Measurements from ENCODE around the gene TTLL1. TPM values are rescaled to one million over a fixed set of nuclear protein-coding genes. Genes with fewer than 3 reads are reported as not detected.
A peak's percentile ranks its signal among the peaks of the same experiment; 100 is the strongest.

TTLL1 gene
- total RNA-seq, 1 donor from 2014 or later: 19.1 TPM

DNA sequence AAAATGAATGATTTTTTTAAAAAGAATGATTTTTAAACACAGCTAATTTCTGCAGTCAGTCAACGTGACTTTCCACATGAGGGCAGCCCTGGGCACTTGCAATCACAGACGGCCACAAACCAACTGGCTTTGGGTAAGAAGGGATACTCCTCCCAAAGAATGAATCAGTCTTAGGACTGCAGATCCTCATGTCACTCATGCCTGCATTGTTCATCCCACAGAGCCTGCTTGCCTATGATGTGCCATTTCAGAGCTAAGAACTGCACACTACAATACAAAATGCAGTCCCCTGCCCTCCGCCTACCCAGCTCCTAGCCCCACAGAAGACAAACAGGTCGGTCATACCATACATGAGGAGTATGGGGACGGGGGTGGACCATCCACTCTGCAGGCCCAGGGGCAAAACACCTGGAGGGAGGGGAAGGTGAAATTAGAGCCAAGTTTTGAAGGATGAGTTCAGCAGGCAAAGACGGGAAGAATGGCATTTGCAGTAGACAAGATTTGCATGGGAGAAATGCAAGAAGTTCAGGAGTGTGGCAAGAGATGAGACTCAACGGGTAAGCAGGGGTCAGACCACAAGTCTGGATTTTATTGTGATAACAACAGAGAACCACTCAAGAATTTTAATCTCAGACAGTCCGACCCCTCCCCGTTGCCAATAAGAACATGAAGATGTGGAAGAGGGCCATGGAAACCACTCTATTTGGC, 98.9 kb downstream of the TTLL1 start:
- Mint-ChIP-seq H3K4me3 (no peak overlapping the region), H3K4me1 (peaks cover 48% of the 10 kb centered on the region), H3K27ac (ENCODE audit: unreplicated experiment) (peak overlapping the region; percentile 39), H3K27me3 (ENCODE audit: low read depth) (no peaks in the 10 kb centered on the region), H3K36me3 (ENCODE audit: low read depth) (peaks cover 5% of the 10 kb centered on the region), H3K9me3 (no peaks in the 10 kb centered on the region)
- TF ChIP-seq, protein P1, sequence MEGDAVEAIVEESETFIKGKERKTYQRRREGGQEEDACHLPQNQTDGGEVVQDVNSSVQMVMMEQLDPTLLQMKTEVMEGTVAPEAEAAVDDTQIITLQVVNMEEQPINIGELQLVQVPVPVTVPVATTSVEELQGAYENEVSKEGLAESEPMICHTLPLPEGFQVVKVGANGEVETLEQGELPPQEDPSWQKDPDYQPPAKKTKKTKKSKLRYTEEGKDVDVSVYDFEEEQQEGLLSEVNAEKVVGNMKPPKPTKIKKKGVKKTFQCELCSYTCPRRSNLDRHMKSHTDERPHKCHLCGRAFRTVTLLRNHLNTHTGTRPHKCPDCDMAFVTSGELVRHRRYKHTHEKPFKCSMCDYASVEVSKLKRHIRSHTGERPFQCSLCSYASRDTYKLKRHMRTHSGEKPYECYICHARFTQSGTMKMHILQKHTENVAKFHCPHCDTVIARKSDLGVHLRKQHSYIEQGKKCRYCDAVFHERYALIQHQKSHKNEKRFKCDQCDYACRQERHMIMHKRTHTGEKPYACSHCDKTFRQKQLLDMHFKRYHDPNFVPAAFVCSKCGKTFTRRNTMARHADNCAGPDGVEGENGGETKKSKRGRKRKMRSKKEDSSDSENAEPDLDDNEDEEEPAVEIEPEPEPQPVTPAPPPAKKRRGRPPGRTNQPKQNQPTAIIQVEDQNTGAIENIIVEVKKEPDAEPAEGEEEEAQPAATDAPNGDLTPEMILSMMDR (conservative IDR thresholded peaks at IDR 0.05): peak; percentile 50
- no peak for DNase-seq (ENCODE audit: low read depth, low spot score)

Other genes with a start within 250 kb of the TTLL1 start
- 28.4 and 29.9 TPM in 2 replicates for gene ARFGAP3, start 232.1 kb downstream of the TTLL1 start, total RNA-seq
- gene PACSIN2, start 74.2 kb downstream of the TTLL1 start, total RNA-seq: 76.1 and 79.4 TPM in 2 replicates
- gene BIK, start 21.4 kb upstream of the TTLL1 start, total RNA-seq: 0.61 and 0.86 TPM in 2 replicates
- 25.7 and 26.5 TPM in 2 replicates for gene MCAT, start 54.0 kb upstream of the TTLL1 start, total RNA-seq
- 11.1 and 12.3 TPM in 2 replicates for gene TSPO, start 62.2 kb upstream of the TTLL1 start, total RNA-seq
- gene TTLL12, start 97.7 kb upstream of the TTLL1 start, total RNA-seq: 72.4 and 73.8 TPM in 2 replicates